NCI-H2171 treated with DMSO at 0.1 percent for 48 hours (cell line): Measurements from ENCODE around the gene KHDRBS1.
"Not testable (repeated sequence)": the region's sequence is repeated elsewhere in the genome, so short reads cannot be mapped to it uniquely, and the experiment has no call there.

Experiments used
- DNase-seq: peaks from one replicate; lab custom pipeline; 2025; lab: John Stamatoyannopoulos, UW

KHDRBS1 gene

DNA sequence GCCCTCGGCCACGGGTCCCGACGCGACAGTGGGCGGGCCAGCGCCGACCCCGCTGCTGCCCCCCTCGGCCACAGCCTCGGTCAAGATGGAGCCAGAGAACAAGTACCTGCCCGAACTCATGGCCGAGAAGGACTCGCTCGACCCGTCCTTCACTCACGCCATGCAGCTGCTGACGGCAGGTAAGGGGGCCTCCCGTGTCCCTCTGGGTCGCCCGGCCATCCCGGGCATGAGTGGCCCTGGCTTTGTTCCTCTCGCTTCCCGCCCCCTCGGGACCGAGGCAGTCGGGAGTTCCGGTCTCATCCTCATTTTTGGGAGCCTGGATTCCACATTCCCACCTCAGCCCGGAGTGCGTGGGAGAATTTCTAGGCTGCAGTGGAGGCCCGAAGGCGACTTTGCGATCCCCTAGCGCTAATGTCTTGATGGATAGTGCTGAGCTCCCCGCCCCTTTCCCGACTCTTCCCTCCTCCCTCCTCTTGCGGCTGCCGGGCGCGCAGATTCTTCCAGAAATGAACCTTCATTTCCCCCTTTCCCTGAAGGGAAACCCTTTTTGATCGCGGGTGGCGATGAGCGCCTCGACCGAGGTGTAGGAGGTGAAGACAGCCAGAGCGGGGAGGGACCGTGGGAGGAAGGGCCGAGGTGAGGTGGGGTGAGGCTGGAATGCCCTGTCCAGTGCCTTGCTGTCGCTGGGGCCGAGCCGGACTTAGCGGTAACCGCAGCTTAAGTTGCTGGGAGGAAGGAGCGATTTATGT, 705 bp downstream of the KHDRBS1 start:
- peak; percentile 20 for DNase-seq

DNA sequence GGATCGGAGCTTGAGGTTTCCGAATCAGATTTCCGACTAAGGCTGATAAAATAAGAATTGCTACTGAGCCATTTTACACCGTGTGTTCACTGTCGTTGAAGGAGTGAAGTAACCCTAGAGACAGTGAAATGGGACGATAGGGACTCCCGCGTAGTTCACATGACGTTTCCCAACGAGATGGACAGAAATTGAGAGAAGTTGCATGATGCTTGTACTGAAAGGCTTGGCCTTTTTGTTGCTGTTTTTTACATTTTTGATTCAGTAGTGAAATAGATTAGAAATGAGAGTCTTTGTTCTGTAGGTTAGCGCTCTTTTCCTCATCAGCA, 1.2 kb downstream of the KHDRBS1 start:
- no peak for DNase-seq

GRCh38 chr1:32020339-32020738, 6.7 kb downstream of the KHDRBS1 start:
- no peak for DNase-seq

- DNase-seq: not testable (repeated sequence)
Measured at GRCh38 chr1:32021574-32022018, 7.9 kb downstream of the KHDRBS1 start.

- no peak for DNase-seq
Measured at GRCh38 chr1:32023351-32023750, 9.7 kb downstream of the KHDRBS1 start.

DNA sequence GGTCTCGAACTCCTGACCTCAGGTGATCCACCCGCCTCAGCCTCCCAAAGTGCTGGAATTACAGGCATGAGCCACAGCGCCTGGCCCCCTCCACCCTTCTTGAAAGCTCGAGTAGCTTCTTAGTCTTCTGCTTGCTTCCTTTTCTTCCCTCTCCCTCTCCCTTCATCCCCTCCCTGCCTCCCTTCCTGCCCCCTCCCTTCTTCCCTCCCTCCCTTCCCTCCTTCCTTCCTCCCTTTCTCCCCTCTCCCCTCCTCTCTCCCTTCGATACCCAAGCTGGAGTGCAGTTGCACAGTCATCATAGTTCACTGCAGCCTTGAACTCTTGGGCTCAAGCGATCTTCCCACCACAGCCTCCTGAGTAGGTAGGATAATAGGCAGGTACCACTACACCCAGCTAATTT, 11.8 kb downstream of the KHDRBS1 start:
- no peak for DNase-seq

- DNase-seq: no peak
Measured at GRCh38 chr1:32028746-32029145, 15.1 kb downstream of the KHDRBS1 start.

DNA sequence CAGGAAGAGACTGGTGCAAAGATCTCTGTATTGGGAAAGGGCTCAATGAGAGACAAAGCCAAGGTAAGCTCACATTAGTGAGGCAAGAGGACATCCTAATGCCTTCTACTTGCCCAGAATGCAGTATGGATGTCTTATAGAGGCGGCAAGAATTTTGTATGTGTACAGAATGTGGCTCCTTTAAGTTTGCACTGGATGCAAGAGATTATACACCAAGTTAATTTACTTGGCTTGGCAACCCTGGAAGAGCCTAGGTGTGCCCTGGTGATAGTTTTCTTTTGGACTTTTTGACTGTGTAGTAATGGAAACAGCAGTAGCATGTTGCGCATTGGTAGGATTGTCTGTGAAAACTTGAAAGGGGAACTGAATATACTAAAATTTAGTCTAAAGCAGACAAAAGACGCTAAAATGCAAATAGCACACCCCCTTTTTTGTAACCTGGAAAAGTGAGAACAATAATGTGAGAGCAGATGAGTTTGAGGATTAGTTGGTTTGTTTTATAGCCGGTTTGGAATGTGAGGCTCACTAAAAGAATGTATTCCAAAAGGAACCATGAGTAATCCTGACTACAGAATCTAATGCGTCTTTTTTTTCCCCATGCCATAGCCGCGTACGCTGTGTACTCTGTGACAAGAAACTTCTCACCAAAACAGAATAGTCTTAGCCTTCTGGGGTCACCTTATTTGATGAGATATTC, 18.1 kb downstream of the KHDRBS1 start:
- DNase-seq: no peak

GRCh38 chr1:32032275-32032615, 18.6 kb downstream of the KHDRBS1 start:
- no peak for DNase-seq

GRCh38 chr1:32035119-32035518, 21.5 kb downstream of the KHDRBS1 start:
- DNase-seq: no peak

GRCh38 chr1:32040711-32041110, 27.0 kb downstream of the KHDRBS1 start:
- no peak for DNase-seq

- DNase-seq: no peak
Measured at GRCh38 chr1:32042330-32042729, 28.7 kb downstream of the KHDRBS1 start.

- no peak for DNase-seq
Measured at GRCh38 chr1:32044234-32044633, 30.6 kb downstream of the KHDRBS1 start.

DNA sequence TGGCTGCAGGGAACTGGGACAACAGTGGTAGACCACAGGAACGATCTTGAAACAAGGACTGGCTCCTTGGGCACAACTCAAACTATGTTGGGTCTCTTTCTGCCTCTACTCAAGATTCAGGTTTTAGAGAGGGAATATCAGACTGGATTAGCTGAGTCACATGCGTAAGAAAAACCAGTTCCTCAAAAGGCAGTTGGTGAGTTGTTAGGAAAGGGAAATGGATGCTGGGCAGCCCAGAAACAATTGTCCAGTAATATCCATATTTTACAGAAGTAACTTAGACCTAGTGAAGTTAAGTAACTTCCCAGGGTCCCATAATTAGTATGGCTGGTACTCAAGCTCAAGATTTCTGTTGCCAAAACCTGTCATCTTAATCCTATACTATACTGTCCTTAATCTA, 32.1 kb downstream of the KHDRBS1 start:
- DNase-seq: no peak

GRCh38 chr1:32047701-32048100, 34.0 kb downstream of the KHDRBS1 start:
- no peak for DNase-seq

- no peak for DNase-seq
Measured at GRCh38 chr1:32048440-32048839, 34.8 kb downstream of the KHDRBS1 start.

DNA sequence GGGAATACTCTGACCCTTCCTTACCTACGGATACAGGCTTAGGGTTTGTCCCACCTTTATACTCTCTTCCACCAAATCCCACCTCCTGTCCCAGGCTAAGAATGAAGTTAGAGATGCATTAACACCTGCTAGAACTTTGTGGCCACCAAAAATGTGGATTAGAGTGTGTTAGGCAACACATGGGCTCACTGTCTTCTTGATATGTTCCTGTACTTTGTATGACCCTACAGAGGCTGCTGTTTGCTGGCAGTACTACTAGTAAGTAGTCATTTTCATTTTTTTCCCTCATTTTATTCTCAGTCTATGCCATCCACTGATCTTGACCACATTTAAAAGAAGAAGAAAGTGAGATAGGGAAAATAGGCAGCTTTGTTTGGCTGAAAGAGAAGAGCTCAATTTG, 38.0 kb downstream of the KHDRBS1 start:
- DNase-seq: no peak

DNA sequence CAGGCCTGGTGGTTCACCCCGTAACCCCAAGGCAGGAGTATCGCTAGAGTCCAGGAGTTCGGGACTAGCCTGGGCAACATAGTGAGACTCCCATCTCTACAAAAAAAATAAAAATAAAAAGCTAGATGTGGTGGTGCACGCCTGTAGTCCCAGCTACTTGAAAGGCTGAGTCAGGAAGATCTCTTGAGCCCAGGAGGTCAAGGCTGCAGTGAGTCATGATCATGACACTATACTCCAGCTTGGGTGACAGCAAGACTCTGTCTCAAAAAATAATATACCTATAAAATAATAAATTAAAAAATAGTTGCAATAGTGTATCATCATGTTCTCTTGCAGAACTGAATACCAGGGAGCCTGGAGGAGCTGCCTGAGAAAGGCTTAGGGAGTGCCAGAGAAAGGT, 39.2 kb downstream of the KHDRBS1 start:
- no peak for DNase-seq

GRCh38 chr1:32055416-32055815, 41.7 kb downstream of the KHDRBS1 start:
- peak; percentile 22 for DNase-seq

DNA sequence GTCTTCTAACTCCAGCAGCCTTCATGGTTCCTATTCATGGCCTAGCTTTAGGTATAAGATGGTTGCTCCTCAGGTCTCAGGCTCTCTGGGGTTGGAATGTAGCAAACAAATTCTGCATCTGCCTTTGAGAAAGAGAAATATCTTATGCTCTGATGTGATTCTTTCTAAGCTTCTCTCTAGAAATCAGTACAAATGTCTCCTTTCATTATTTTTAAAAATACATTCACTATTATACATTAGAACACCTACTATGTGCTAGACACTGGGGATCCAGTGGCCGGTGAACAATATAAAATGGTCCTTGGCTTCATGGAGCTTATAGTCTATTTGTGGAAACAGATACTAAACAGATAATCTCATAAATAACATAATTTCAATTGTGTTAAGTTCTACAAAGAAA, 42.9 kb downstream of the KHDRBS1 start:
- DNase-seq: peak; percentile 13

- peak; percentile 31 for DNase-seq
Measured at GRCh38 chr1:32060914-32061313, 47.2 kb downstream of the KHDRBS1 start.

- no peak for DNase-seq
Measured at GRCh38 chr1:32062867-32063230, 49.2 kb downstream of the KHDRBS1 start.

DNA sequence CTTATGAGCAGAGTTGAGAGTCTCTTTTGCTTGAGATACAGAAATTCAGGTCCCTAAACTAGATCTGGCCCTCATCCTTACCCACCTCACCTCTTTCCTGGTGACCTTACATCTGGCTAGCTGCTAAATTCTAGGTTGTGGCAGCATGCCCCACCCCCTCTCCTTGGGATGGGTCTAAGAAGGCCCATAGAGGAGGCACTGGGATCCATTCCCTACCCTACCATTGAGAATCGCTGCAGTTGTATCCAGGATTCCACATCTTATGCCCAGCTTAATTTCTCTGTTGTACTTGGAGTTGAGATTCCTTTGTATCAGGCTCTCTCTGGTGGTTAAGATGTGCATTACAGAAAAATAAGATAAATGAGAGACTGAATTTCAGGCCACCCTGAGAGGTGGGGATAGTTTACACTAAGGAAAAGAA, 49.6 kb downstream of the KHDRBS1 start:
- DNase-seq: peak; percentile 96
